Measurements from ENCODE around the gene LYPLA2. TPM values are rescaled to one million over a fixed set of nuclear protein-coding genes. Genes with fewer than 3 reads are reported as not detected.
A peak's percentile ranks its signal among the peaks of the same experiment; 100 is the strongest.

The LYPLA2 gene
- total and polyA plus RNA-seq, 5 donors, result 28.5 to 33.3 (median 32.4) TPM

DNA sequence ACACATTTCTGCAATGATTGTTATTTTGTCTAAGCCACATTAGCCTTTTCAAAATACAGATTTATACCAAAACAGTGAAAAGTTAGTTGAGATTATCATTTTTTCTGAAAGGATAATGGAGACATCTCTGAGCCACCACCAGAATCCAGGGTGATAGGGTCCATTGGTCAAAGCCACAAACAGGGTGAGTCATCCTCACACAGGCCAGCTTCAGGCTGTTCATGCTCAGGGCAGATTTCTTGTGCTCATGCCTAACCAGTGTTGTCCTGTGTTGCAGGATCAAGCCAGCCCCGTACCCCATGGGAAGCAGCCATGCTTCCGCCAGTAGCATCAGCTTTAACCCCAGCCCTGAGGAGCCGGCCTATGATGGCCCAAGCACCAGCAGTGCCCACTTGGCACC lies 34.3 kb upstream of the LYPLA2 start:
- H3K4me1 ChIP-seq (ENCODE audit: control insufficient read depth, insufficient read depth, low read length), result no peaks in the 10 kb centered on the region
- ATAC-seq (no peak), DNase-seq (no peak)
- intact Hi-C loops (cut with DNase I), result no loop called here
- no peak overlapping the region for H3K27ac ChIP-seq (ENCODE audit: low read length)
- H3K9me3 ChIP-seq (ENCODE audit: control insufficient read depth, low read length), result no peaks in the 10 kb centered on the region
- H3K4me3 ChIP-seq (ENCODE audit: low read length), result no peak overlapping the region
- 94% methylated on average over 3 of the region's 3 CpGs for WGBS
- no peaks in the 10 kb centered on the region for H3K27me3 ChIP-seq (ENCODE audit: control insufficient read depth, insufficient read depth)

DNA sequence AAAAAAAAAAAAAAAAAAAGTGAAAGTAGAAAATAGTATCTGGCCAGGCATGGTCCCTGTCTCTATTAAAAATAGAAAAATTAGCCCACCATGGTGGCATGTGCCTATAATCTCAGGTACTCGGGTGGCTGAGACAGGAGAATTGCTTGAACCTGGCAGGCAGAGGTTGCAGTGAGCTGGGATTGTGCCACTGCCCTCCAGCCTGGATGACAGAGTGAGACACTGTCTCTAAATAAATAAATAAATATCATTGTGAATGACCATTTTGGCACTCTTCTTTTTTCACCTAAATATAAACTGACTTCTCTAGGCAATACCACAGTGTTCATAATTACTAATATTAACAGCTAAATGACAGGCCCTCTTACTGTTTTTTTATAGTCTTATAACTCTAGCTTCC lies 33.1 kb upstream of the LYPLA2 start:
- DNase-seq (no peak), ATAC-seq (no peak)
- no peak overlapping the region for H3K27ac ChIP-seq (ENCODE audit: low read length)
- H3K27me3 ChIP-seq (ENCODE audit: control insufficient read depth, insufficient read depth), result no peaks in the 10 kb centered on the region
- H3K4me1 ChIP-seq (ENCODE audit: control insufficient read depth, insufficient read depth, low read length), result no peaks in the 10 kb centered on the region
- H3K4me3 ChIP-seq (ENCODE audit: low read length), result no peak overlapping the region
- intact Hi-C loops (cut with DNase I), result no loop called here
- no peaks in the 10 kb centered on the region for H3K9me3 ChIP-seq (ENCODE audit: control insufficient read depth, low read length)
- WGBS, result 67% methylated on average over 1 of the region's 1 CpG

DNA sequence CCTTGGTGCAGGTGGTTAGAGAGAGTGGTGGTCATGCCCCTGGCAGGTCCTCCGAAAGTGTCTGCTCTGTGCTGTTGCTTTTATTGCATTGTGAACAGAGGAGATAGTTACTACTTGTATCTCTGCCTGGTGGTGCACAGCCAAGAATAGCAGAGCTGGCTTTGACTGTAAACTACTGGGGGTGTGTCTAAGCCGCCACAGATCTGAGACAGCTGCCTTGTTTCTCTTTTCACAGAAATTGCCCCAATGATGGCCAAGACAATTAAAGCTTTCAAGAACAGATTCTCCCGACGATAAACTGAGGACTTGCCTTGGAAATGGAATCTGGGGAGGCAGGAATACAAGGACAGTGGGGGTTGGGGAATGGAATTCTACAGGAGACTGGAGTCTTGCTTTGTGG lies 31.7 kb upstream of the LYPLA2 start:
- H3K4me1 ChIP-seq (ENCODE audit: control insufficient read depth, insufficient read depth, low read length), result no peaks in the 10 kb centered on the region
- WGBS, result 34% methylated on average over 4 of the region's 4 CpGs
- ATAC-seq (peak; percentile 80 to 85), DNase-seq (peak in 1 of 3 donors; percentile 30)
- intact Hi-C loops (cut with DNase I), result no loop called here
- H3K4me3 ChIP-seq (ENCODE audit: low read length), result no peak overlapping the region
- no peaks in the 10 kb centered on the region for H3K27me3 ChIP-seq (ENCODE audit: control insufficient read depth, insufficient read depth)
- H3K9me3 ChIP-seq (ENCODE audit: control insufficient read depth, low read length), result no peaks in the 10 kb centered on the region
- peak overlapping the region; percentile 9 for H3K27ac ChIP-seq (ENCODE audit: low read length)

DNA sequence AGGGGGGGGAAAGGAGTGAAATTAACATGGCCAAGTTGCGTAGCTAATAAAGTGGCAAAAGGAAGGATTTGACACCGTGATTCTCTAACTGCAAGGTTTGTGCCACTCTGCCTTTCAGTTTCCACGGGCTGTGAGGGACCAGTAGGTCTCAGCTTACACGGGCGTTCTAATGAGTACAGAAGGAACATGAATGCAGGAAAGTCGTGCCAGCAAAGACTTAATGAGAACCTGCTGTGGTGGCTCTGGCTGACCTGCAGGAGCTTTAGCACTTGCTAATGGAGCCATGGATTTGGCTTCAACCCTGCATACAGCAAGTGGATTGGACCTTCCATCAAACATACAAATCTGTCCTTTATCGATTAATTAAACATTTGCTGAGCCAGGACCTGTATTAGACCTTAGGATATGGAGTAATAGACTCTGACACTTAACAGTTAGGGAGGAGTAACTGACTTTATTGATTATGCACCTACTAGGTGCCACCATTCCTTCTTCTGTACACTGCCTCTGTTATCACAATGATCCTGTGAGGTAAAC lies 27.8 kb upstream of the LYPLA2 start:
- H3K4me1 ChIP-seq (ENCODE audit: control insufficient read depth, insufficient read depth, low read length), result no peaks in the 10 kb centered on the region
- no peaks in the 10 kb centered on the region for H3K9me3 ChIP-seq (ENCODE audit: control insufficient read depth, low read length)
- no peaks in the 10 kb centered on the region for H3K27me3 ChIP-seq (ENCODE audit: control insufficient read depth, insufficient read depth)
- intact Hi-C loops (cut with DNase I), result no loop called here
- 80% methylated on average over 7 of the region's 7 CpGs for WGBS
- H3K4me3 ChIP-seq (ENCODE audit: low read length), result no peak overlapping the region
- no peak overlapping the region for H3K27ac ChIP-seq (ENCODE audit: low read length)
- DNase-seq (no peak), ATAC-seq (no peak)

DNA sequence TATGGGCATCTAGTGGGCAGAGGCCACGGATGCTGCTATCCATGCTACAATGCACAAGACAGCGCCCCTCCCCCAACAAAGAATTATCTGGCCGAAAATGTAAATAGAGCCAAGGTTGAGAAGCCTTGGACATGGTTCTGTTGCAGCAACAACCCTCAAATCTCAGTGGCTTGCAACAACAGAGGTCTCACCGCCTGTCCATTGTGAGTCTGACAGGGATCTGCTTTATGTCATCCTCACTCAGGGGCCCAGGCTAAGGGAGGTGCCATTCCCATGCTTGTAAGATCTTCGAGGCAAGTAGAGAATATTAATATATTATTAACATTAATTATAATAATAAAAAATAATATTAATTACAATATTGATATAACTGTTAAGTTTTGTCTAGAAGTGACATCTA lies 22.2 kb upstream of the LYPLA2 start:
- Histone ChIP-seq H3K4me1 (ENCODE audit: control insufficient read depth, insufficient read depth, low read length) (no peaks in the 10 kb centered on the region), H3K9me3 (ENCODE audit: control insufficient read depth, low read length) (no peaks in the 10 kb centered on the region), H3K4me3 (ENCODE audit: low read length) (no peak overlapping the region), H3K27me3 (ENCODE audit: control insufficient read depth, insufficient read depth) (no peaks in the 10 kb centered on the region), H3K27ac (ENCODE audit: low read length) (no peak overlapping the region)
- DNase-seq (no peak), ATAC-seq (no peak)
- intact Hi-C loops (cut with DNase I), result no loop called here
- 55% methylated on average over 5 of the region's 5 CpGs for WGBS

DNA sequence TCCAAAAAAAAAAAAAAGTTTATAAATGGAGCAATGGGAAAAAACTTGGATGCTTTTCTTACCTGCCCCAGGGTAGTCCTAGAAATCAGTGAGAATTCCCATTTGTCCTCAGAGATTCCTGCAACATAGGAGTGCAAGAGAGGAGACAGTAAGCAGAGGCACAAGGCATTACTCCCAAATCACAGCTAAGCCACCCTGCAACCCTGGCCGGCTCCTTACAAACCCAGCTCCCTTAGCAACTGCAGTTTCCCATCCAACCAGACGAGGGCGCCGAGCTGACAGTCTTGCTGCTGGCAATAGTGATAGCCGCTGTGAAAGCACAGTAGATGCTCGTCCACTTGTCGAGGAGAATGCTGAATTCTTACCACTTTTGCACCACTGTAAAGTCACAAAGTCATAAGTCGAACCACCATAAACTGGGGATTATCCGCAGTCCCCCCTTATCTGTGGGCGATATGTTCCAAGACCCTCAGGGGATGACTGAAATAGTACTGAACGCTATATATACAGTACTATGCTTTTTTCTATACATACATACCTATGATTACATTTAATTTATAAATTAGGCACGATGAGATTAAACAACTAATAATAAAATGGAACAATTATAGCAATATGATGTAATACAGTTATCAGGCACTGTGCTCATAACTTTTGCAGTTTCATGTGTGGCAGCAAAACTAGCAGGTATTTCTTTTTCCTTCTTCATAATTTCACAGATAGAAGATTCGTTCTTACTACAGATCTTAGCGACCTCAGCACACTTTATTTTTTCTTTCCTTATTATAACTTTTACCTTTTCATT lies 18.7 kb upstream of the LYPLA2 start:
- Histone ChIP-seq H3K4me1 (ENCODE audit: control insufficient read depth, insufficient read depth, low read length) (no peaks in the 10 kb centered on the region), H3K4me3 (ENCODE audit: low read length) (no peak overlapping the region), H3K27ac (ENCODE audit: low read length) (no peak overlapping the region), H3K9me3 (ENCODE audit: control insufficient read depth, low read length) (no peaks in the 10 kb centered on the region), H3K27me3 (ENCODE audit: control insufficient read depth, insufficient read depth) (no peaks in the 10 kb centered on the region)
- ATAC-seq (peak; percentile 79 to 91), DNase-seq (peak; percentile 86 to 94 (median 93))
- 14% methylated on average over 14 of the region's 14 CpGs for WGBS
- intact Hi-C loops (cut with DNase I), result loop anchor here in 2 of 4 donors (10.0 kb wide), 1 partner anchor 143 kb away; the partner anchor contains the start of gene CNR2 (in 2 of the 2)

DNA sequence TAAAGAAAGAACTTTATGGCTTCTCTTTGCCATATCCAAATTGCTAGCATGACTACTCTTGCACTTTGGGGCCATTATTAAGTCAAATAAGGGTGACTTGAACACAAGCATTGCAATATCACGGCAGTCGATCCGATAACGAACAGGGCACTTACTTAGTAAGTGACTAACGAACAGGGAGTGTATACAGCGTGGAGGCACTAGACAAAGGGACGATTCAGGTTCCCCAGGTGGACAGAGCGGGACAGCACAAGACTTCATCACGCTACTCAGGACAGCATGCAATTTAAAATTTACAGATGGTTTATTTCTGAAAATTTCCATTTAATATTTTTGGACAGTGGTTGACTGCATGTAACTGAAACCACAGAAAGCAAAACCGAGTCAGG lies 18.1 kb upstream of the LYPLA2 start:
- H3K9me3 ChIP-seq (ENCODE audit: control insufficient read depth, low read length), result no peaks in the 10 kb centered on the region
- no peak overlapping the region for H3K27ac ChIP-seq (ENCODE audit: low read length)
- DNase-seq (no peak), ATAC-seq (no peak)
- H3K27me3 ChIP-seq (ENCODE audit: control insufficient read depth, insufficient read depth), result no peaks in the 10 kb centered on the region
- H3K4me1 ChIP-seq (ENCODE audit: control insufficient read depth, insufficient read depth, low read length), result no peaks in the 10 kb centered on the region
- no peak overlapping the region for H3K4me3 ChIP-seq (ENCODE audit: low read length)
- intact Hi-C loops (cut with DNase I), result loop anchor here in 2 of 4 donors (10.0 kb wide), 1 partner anchor 142 kb away; the partner anchor contains the start of gene CNR2 (in 2 of the 2)
- WGBS, result 87% methylated on average over 10 of the region's 10 CpGs

DNA sequence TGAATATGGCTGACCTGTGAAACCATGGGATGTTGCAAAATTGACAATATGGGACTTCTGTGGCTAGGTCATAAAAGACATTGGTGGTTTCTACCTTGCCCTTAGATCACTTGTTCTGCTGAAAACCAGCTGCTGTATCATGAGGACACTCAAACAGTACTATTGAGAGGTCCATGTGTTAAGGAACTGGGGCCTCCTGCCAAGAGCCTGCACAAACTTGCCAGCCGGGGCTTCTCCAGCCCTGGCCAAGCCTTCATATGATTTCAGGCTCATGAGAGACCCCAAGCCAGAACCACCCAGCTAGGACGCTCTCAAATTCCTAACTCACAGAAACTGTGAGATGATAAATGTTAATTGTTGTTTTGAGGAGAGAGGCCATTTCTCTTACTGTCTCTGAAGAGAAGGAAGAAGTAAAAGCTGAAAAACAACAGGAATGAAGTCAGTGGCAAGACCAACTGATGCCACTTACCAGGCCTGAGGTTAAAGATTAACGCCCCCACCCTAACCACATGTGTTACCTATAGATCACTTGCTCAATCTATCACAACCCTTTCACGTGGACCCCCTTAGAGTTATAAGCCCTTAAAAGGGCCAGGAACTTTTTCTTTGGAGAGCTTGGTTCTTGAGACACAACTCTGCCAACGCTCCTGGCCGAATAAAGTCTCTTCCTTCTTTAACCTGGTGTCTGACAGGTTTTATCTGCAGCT lies 16.6 kb upstream of the LYPLA2 start:
- no peak overlapping the region for H3K27ac ChIP-seq (ENCODE audit: low read length)
- DNase-seq, result no peak
- H3K4me1 ChIP-seq (ENCODE audit: control insufficient read depth, insufficient read depth, low read length), result peaks cover 3% of the 10 kb centered on the region
- no peaks in the 10 kb centered on the region for H3K9me3 ChIP-seq (ENCODE audit: control insufficient read depth, low read length)
- no peaks in the 10 kb centered on the region for H3K27me3 ChIP-seq (ENCODE audit: control insufficient read depth, insufficient read depth)
- 75% methylated on average over 6 of the region's 6 CpGs for WGBS
- no peak overlapping the region for H3K4me3 ChIP-seq (ENCODE audit: low read length)
- intact Hi-C loops (cut with DNase I), result loop anchor here in 2 of 4 donors (10.0 kb wide), 1 partner anchor 140 kb away; the partner anchor contains the start of gene CNR2 (in 2 of the 2)
- ATAC-seq, result no peak

DNA sequence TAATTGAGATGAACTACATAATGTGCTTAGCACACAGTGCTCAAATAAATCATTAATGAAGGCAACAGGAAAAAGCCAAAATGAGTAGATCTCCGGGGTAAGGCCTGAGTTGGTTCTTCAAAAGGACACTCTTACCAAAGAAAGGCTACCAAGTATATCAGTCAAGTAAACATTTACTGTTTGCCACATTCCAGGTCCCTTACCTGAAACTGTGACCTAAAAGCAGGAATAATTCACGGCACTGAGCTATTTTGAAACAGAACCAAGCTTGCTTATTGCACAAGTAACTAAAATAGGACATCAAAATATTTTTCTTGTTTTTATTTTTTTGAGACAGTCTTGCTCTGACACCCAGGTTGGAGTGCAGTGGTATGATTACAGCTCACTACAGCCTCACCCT lies 14.7 kb upstream of the LYPLA2 start:
- Histone ChIP-seq H3K4me3 (ENCODE audit: low read length) (no peak overlapping the region), H3K27ac (ENCODE audit: low read length) (no peak overlapping the region), H3K27me3 (ENCODE audit: control insufficient read depth, insufficient read depth) (no peaks in the 10 kb centered on the region), H3K9me3 (ENCODE audit: control insufficient read depth, low read length) (no peaks in the 10 kb centered on the region), H3K4me1 (ENCODE audit: control insufficient read depth, insufficient read depth, low read length) (peaks cover 3% of the 10 kb centered on the region)
- ATAC-seq (no peak), DNase-seq (no peak)
- WGBS, result 90% methylated on average over 2 of the region's 2 CpGs
- intact Hi-C loops (cut with DNase I), result loop anchor here in 2 of 4 donors (10.0 kb wide), 1 partner anchor 139 kb away; the partner anchor contains the start of gene CNR2 (in 2 of the 2)

DNA sequence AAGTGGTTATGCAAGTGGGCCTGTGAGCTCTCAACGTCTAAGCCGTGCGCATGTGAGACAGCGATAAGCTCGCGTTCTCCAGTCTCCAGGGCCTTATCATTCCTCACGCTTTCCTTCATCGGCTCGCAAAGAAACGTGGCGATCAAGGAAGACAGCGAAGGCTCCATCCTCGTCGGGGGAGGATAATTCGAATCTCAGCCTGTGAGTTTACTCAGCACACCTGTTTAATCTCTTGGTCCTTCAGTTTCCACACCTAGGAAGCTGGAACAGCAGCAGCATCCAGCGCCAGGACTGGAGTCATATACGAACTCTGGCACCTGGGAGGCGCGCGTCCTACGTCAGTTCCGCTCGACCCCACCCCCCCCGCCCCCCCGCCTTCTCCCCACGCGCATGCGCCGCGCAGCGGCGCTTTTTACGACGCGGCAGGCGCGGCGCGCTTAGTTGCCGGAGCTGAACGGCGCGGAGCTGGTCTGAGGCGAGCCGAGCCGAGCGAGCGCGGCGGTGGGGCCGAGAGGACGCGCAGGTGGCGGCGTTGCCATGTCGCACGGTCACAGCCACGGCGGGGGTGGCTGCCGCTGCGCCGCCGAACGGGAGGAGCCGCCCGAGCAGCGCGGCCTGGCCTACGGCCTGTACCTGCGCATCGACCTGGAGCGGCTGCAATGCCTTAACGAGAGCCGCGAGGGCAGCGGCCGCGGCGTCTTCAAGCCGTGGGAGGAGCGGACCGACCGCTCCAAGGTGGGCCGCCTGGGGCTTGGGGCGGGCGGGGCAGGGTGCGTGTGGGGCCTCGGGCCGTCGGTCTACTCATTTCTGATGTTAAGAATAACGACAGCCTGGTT lies 12.7 kb upstream of the LYPLA2 start, which contains the start of gene PITHD1:
Gene PITHD1 (plus strand): TSS at position 440 of the 836 bp plus-strand sequence. CDS start 98 bp downstream, at position 538.
- no peaks in the 10 kb centered on the region for H3K27me3 ChIP-seq (ENCODE audit: control insufficient read depth, insufficient read depth)
- no peaks in the 10 kb centered on the region for H3K9me3 ChIP-seq (ENCODE audit: control insufficient read depth, low read length)
- H3K4me3 ChIP-seq (ENCODE audit: low read length), result peak within 1 kb of the TSS; percentile 60
- ATAC-seq (peak; percentile 88 to 90), DNase-seq (peak; percentile 84 to 92 (median 92))
- intact Hi-C loops (cut with DNase I), result loop anchor here in 2 of 4 donors (10.0 kb wide), 1 partner anchor 137 kb away; the partner anchor contains the start of gene CNR2 (in 2 of the 2)
- WGBS, result under 1% methylated on average over 88 of the region's 91 CpGs
- H3K27ac ChIP-seq (ENCODE audit: low read length), result peak within 1 kb of the TSS; percentile 91
- H3K4me1 ChIP-seq (ENCODE audit: control insufficient read depth, insufficient read depth, low read length), result peaks cover 3% of the 10 kb centered on the region

Data from right cardiac atrium (tissue), 5 donors.